T-cell (primary cell): ENCODE results near the gene ST7. TPM values are rescaled to one million over a fixed set of nuclear protein-coding genes. Genes with fewer than 3 reads are reported as not detected.
"Not testable (repeated sequence)": the region's sequence is repeated elsewhere in the genome, so short reads cannot be mapped to it uniquely, and the experiment has no call there.

Source experiments
- ATAC-seq, 4 experiments: fragments of 200-7000 bp in 3 of 4; fragments of 150-1000 bp in 1 of 4; cut with Tn5 transposase; replicated peaks in 1 of 4; 1 replicate in 3 of 4; 2 replicates in 1 of 4; pipeline ENCODE4 v1.10.0; 2021; ENCODE audit warnings: moderate library complexity in 3 of 4, mild to moderate bottlenecking in 2 of 4, moderate number of reproducible peaks in 1 of 4
- CTCF ChIA-PET, 2 donors: fragments of 300-600 bp; sonication (Branson Sonifier 250); formaldehyde crosslinking; loops; one replicate each; lab custom pipeline; 2022; ENCODE audit warnings: antibody characterized with exemption in 2 of 2; lab: Charles Lee
- POLR2A ChIA-PET, 2 donors: fragments of 300-600 bp; sonication (Branson Sonifier 250); formaldehyde crosslinking; loops; one replicate each; lab custom pipeline; 2022; ENCODE audit warnings: antibody characterized with exemption in 2 of 2; lab: Charles Lee
- DNase-seq, 35 experiments: peaks; one replicate each; pipeline versions ENCODE4 v3.0.0 to v3.0.0-alpha.2; 2013 to 2023
- H3K27ac ChIP-seq: one replicate; pipeline ENCODE4 v1.5.1; 2013; ENCODE audit warnings: low read length
- H3K27me3 ChIP-seq, 2 experiments: replicated peaks in 1 of 2; 1 replicate in 1 of 2; 2 replicates in 1 of 2; pipeline versions ENCODE4 v1.6.1 to v1.7.0; 2013; ENCODE audit warnings: low read length in 1 of 2, mixed read lengths in 1 of 2; ENCODE audit not compliant: control insufficient read depth in 2 of 2, insufficient read depth in 2 of 2; ENCODE audit errors: extremely low read depth in 1 of 2
- H3K36me3 ChIP-seq, 2 donors: 1 replicate in 1 of 2; 2 replicates in 1 of 2; pipeline versions ENCODE4 v1.6.1 to v1.7.0; 2013; ENCODE audit warnings: low read length in 1 of 2; ENCODE audit not compliant: control insufficient read depth in 2 of 2, insufficient read depth in 1 of 2; ENCODE audit errors: extremely low read depth in 1 of 2
- H3K4me1 ChIP-seq, 2 experiments: 1 replicate in 1 of 2; 2 replicates in 1 of 2; pipeline versions ENCODE4 v1.6.1 to v1.7.0; 2013; ENCODE audit warnings: low read length in 2 of 2, mixed read lengths in 1 of 2; ENCODE audit not compliant: insufficient read depth in 2 of 2, control insufficient read depth in 1 of 2; ENCODE audit errors: extremely low read depth in 1 of 2
- H3K4me3 ChIP-seq, 2 donors: 1 replicate in 1 of 2; 2 replicates in 1 of 2; pipeline versions ENCODE4 v1.5.1 to v1.7.0; 2013; ENCODE audit warnings: mild to moderate bottlenecking in 2 of 2, low read length in 1 of 2, moderate library complexity in 1 of 2; ENCODE audit not compliant: control insufficient read depth in 1 of 2; ENCODE audit errors: extremely low read depth in 1 of 2
- H3K9me3 ChIP-seq: 2 replicates; pipeline ENCODE4 v1.7.0; 2013
- H3K27ac Mint-ChIP-seq, 2 donors: one replicate each; pipeline ENCODE4 v1.8.0; 2020 to 2021; ENCODE audit warnings: mild to moderate bottlenecking in 2 of 2, mixed read lengths in 2 of 2
- H3K27me3 Mint-ChIP-seq, 2 donors: one replicate each; pipeline ENCODE4 v1.8.0; 2021 to 2022; ENCODE audit warnings: mixed read lengths in 2 of 2
- H3K36me3 Mint-ChIP-seq: one replicate; pipeline ENCODE4 v1.8.0; 2021; ENCODE audit warnings: mixed read lengths
- H3K4me1 Mint-ChIP-seq, 3 donors: one replicate each; pipeline ENCODE4 v1.8.0; 2020 to 2022; ENCODE audit warnings: mixed read lengths in 3 of 3, mild to moderate bottlenecking in 1 of 3
- H3K4me3 Mint-ChIP-seq, 3 donors: one replicate each; pipeline ENCODE4 v1.8.0; 2020 to 2022; ENCODE audit warnings: mild to moderate bottlenecking in 3 of 3, mixed read lengths in 3 of 3, moderate library complexity in 3 of 3
- H3K9me3 Mint-ChIP-seq, 3 donors: one replicate each; pipeline ENCODE4 v1.8.0; 2020 to 2022; ENCODE audit warnings: mixed read lengths in 3 of 3
- WGBS: methylation state at CpG from one replicate; pipeline ENCODE4 v1.1.5; 2013; ENCODE audit warnings: missing lambda C conversion rate; ENCODE audit not compliant: insufficient coverage; 5-methylcytosine and 5-hydroxymethylcytosine counted together
- total RNA-seq, 35 experiments: library from RNA in 6 of 35; stranded (reverse) in 6 of 35; fragments of 120-200 nt in 1 of 35; gene quantifications; one replicate each; pipeline versions ENCODE4 v1.2.1 to v1.2.4 and lab custom pipeline; 2013 to 2026

The ST7 gene
- total RNA-seq, 5 donors from 2014 or later (not counting 1 experiment from before 2014, with no cell fraction given): 3.3 to 6.1 (median 4.4) TPM

DNA sequence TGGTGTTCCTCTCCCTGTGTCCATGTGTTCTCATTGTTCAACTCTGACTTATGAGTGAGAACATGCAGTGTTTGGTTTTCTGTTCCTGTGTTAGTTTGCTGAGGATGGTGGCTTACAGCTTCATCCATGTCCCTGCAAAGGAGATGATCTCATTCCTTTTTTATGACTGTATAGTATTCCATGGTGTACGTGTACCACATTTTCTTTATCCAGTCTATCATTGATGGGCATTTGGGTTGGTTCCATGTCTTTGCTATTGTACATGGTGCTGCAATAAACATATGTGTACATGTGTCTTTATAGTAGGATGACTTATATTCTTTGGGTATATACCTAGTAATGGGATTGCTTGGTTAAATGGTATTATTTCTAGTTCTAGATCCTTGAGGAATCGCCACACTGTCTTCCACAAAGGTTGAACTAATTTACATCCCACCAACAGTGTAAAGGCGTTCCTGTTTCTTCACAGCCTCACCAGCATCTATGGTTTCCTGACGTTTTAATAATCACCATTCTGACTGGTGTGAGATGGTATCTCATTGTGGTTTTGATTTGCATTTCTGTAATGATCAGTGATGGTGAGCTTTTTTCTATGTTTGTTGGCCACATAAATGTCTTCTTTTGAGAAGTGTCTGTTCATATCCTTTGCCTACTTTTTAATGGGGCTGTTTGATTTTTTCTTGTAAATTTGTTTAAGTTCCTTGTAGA, 8.8 kb downstream of the ST7 start:
- H3K27ac ChIP-seq, H3K4me1 ChIP-seq, H3K9me3 ChIP-seq, H3K9me3 Mint-ChIP-seq, H3K4me3 ChIP-seq, H3K27me3 ChIP-seq, H3K27ac Mint-ChIP-seq, ATAC-seq, H3K4me3 Mint-ChIP-seq, H3K36me3 Mint-ChIP-seq, POLR2A ChIA-PET, H3K36me3 ChIP-seq, H3K27me3 Mint-ChIP-seq: not testable (repeated sequence)
- peaks cover 8 to 10% (median 9%) of the 10 kb centered on the region in 3 donors for H3K4me1 Mint-ChIP-seq
- DNase-seq: peak in 1 of 35 experiments; percentile 16
- CTCF ChIA-PET: interaction anchor here in 1 of 2 donors (0.7 kb wide), 1 partner anchor 26 kb away, joined by 3 read pairs; no protein-coding TSS in a partner anchor
- no CpG with 5 or more reads among the region's 4 CpGs for WGBS

DNA sequence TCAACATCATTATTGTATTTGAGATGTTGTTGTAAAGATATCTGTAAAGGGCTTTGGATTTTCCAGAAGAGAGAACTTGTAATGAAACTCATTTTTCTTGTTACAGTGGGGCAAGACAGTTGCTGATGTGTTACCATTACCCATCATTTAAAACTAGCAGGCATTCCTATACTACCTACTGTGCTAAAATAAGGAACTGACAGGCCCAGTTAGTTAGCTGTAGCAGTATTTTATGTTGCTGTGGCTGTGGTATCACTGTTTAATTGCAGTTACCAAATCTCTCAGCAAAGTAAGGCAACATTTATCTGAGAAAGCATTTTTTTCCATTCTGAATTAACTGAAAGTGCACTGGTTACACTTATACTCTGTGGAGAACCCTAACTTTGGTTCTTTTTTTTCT, 9.9 kb downstream of the ST7 start:
- no peak overlapping the region for H3K27ac ChIP-seq
- H3K4me1 ChIP-seq: no peaks in the 10 kb centered on the region
- Mint-ChIP-seq H3K4me1 (peaks cover 8 to 10% (median 9%) of the 10 kb centered on the region in 3 donors), H3K36me3 (no peaks in the 10 kb centered on the region), H3K27me3 (no peaks in the 10 kb centered on the region), H3K9me3 (peaks cover 0 to 3% (median 0%) of the 10 kb centered on the region in 3 donors), H3K27ac (no peak overlapping the region), H3K4me3 (no peak overlapping the region)
- CTCF ChIA-PET: no interaction called here
- H3K36me3 ChIP-seq: no peaks in the 10 kb centered on the region
- H3K27me3 ChIP-seq: no peaks in the 10 kb centered on the region
- POLR2A ChIA-PET: no interaction called here
- DNase-seq: no peak
- no peak overlapping the region for H3K4me3 ChIP-seq
- ATAC-seq: no peak
- H3K9me3 ChIP-seq: no peaks in the 10 kb centered on the region

DNA sequence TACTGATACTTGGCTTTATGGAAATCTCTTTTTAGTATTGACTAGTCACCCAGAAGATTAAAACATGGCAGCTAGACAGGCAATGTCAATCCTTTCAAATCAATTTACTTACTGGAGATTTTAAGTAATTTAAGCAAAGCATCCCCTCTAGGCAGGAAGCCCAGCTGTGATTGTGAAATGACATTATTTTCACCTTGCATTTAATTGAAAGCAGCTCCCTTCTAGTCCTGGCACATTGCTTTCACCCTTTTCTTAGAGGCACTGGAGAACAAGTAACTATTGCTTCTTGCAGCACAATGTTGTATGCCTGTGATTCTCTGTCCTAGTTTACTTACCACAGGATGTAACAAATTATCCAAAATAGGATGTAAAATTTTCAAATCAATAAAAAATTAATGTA, 13.3 kb downstream of the ST7 start:
- no peak overlapping the region for H3K4me3 Mint-ChIP-seq
- no peaks in the 10 kb centered on the region for H3K27me3 ChIP-seq
- H3K36me3 ChIP-seq: no peaks in the 10 kb centered on the region
- H3K9me3 Mint-ChIP-seq: peaks cover 0 to 3% (median 0%) of the 10 kb centered on the region in 3 donors
- no peak for ATAC-seq
- H3K27ac ChIP-seq: no peak overlapping the region
- CTCF ChIA-PET: no interaction called here
- no peaks in the 10 kb centered on the region for H3K4me1 ChIP-seq
- H3K36me3 Mint-ChIP-seq: no peaks in the 10 kb centered on the region
- no peak overlapping the region for H3K27ac Mint-ChIP-seq
- H3K4me3 ChIP-seq: no peak overlapping the region
- POLR2A ChIA-PET: no interaction called here
- H3K27me3 Mint-ChIP-seq: peaks cover 0 to 3% of the 10 kb centered on the region in 2 donors
- no peak for DNase-seq
- H3K4me1 Mint-ChIP-seq: peaks cover 8 to 14% (median 9%) of the 10 kb centered on the region in 3 donors
- no peaks in the 10 kb centered on the region for H3K9me3 ChIP-seq

DNA sequence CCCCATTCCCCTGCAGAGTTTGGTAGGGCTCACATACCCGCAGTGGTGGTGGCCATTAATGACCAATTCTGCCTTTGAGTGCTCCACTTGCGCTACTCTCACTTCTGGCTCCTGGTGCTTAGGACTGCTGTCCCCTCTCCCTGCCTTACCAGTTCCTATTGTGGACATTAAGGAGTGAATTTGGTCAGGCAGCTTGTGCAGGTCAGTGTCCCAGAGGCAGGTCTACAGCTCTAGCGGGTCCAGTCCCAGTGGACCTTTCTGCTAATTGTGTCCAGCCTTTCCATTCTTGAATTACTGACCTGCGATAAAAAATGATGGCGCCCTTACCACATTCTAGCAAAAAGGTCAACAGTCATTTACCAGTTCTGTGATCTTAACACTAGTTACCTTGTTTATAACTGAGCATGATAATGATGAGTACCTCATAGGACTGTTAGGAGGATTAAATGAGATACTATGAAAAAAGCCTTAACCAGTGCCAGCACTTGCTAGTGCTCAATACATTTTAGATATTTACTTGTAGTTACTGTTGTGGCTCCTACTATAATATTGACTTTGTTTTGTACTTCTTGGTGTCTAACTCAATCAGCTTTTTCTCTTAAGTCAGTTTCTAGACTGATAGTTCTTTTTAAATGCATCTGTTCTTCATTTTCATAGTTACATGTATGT, 14.1 kb downstream of the ST7 start:
- no peaks in the 10 kb centered on the region for H3K4me1 ChIP-seq
- H3K27me3 ChIP-seq: no peaks in the 10 kb centered on the region
- Mint-ChIP-seq H3K9me3 (no peaks in the 10 kb centered on the region), H3K27me3 (peaks cover 0 to 3% of the 10 kb centered on the region in 2 donors), H3K4me3 (no peak overlapping the region), H3K36me3 (no peaks in the 10 kb centered on the region), H3K4me1 (peaks cover 5 to 10% (median 6%) of the 10 kb centered on the region in 3 donors), H3K27ac (no peak overlapping the region)
- no peak overlapping the region for H3K27ac ChIP-seq
- no peak overlapping the region for H3K4me3 ChIP-seq
- 100% methylated on average over 2 of the region's 5 CpGs for WGBS
- ChIA-PET CTCF (no interaction called here), POLR2A (no interaction called here)
- H3K36me3 ChIP-seq: no peaks in the 10 kb centered on the region
- DNase-seq: no peak
- H3K9me3 ChIP-seq: no peaks in the 10 kb centered on the region
- ATAC-seq: no peak

DNA sequence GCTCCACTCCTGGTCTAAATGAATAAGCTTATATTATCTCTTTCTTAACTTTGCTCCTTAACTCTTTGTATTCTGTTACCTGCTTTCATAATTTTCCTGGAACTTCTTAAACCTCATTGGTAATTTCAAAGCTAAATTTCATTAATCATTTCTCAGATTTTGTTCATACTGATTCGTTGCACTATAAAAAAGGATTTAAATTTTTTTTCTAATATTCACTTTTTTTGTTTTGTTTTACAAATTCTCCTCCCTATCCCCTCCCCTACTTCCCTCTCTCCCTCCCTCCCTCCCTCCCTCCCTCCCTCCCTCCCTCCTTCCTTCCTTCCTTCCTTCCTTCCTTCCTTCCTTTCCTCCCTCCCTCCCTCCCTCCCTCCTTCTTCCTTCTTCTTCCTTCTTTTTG, 14.7 kb downstream of the ST7 start:
- Histone ChIP-seq H3K4me3 (no peak overlapping the region), H3K36me3 (no peaks in the 10 kb centered on the region), H3K27ac (no peak overlapping the region), H3K4me1 (no peaks in the 10 kb centered on the region), H3K27me3 (no peaks in the 10 kb centered on the region), H3K9me3 (no peaks in the 10 kb centered on the region)
- no peak for ATAC-seq
- no peak overlapping the region for H3K27ac Mint-ChIP-seq
- H3K27me3 Mint-ChIP-seq: peaks cover 0 to 3% of the 10 kb centered on the region in 2 donors
- peaks cover 0 to 6% (median under 1%) of the 10 kb centered on the region in 3 donors for H3K4me1 Mint-ChIP-seq
- H3K9me3 Mint-ChIP-seq: no peaks in the 10 kb centered on the region
- ChIA-PET CTCF (no interaction called here), POLR2A (no interaction called here)
- peaks cover 3% of the 10 kb centered on the region for H3K36me3 Mint-ChIP-seq
- DNase-seq: no peak
- no peak overlapping the region for H3K4me3 Mint-ChIP-seq
- no CpG with 5 or more reads among the region's 1 CpG for WGBS

DNA sequence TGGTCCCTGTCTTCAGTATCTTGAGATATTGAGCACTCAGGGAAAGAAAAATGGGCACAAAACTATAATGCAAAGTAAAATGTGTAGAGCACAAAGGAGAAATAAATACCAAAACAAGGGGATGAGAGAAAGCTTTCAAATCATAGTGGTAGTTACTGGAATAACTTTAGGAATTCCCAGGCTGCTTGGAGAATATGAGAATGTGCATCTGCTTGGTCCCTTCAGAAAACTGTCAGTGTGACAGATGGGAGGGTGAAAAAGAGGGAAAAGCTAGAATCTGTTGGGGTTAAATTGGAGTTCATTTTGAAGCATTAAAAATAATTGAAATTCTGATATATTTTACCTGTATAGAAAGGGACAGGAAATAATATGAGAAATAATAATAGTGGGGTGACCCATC, 15.3 kb downstream of the ST7 start:
- Histone ChIP-seq H3K27ac (no peak overlapping the region), H3K4me1 (no peaks in the 10 kb centered on the region), H3K27me3 (no peaks in the 10 kb centered on the region), H3K9me3 (no peaks in the 10 kb centered on the region), H3K4me3 (no peak overlapping the region), H3K36me3 (no peaks in the 10 kb centered on the region)
- Mint-ChIP-seq H3K27ac (no peak overlapping the region), H3K36me3 (peaks cover 3% of the 10 kb centered on the region), H3K9me3 (no peaks in the 10 kb centered on the region), H3K27me3 (peaks cover 0 to 3% of the 10 kb centered on the region in 2 donors), H3K4me1 (peaks cover 0 to 4% (median 0%) of the 10 kb centered on the region in 3 donors), H3K4me3 (no peak overlapping the region)
- ChIA-PET CTCF (no interaction called here), POLR2A (no interaction called here)
- ATAC-seq: no peak
- DNase-seq: no peak
